Activated CD4-positive, alpha-beta T cell treated with anti-CD3 and anti-CD28 coated beads, Interleukin-10, Interleukin-2, amounts not matched to agents 100 ng/mL and 50 ng/mL, durations not matched to agents 16 hours and 8 hours (primary cell): ENCODE data around the gene POLR3E.
"Not testable (repeated sequence)": the region's sequence is repeated elsewhere in the genome, so short reads cannot be mapped to it uniquely, and the experiment has no call there.

Experiments used
- DNase-seq: peaks from one replicate; pipeline ENCODE4 v3.0.0-alpha.2; 2020

POLR3E gene

GRCh38 chr16:22293137-22294106 is 3.8 kb upstream of the POLR3E start:
- no peak for DNase-seq

DNA sequence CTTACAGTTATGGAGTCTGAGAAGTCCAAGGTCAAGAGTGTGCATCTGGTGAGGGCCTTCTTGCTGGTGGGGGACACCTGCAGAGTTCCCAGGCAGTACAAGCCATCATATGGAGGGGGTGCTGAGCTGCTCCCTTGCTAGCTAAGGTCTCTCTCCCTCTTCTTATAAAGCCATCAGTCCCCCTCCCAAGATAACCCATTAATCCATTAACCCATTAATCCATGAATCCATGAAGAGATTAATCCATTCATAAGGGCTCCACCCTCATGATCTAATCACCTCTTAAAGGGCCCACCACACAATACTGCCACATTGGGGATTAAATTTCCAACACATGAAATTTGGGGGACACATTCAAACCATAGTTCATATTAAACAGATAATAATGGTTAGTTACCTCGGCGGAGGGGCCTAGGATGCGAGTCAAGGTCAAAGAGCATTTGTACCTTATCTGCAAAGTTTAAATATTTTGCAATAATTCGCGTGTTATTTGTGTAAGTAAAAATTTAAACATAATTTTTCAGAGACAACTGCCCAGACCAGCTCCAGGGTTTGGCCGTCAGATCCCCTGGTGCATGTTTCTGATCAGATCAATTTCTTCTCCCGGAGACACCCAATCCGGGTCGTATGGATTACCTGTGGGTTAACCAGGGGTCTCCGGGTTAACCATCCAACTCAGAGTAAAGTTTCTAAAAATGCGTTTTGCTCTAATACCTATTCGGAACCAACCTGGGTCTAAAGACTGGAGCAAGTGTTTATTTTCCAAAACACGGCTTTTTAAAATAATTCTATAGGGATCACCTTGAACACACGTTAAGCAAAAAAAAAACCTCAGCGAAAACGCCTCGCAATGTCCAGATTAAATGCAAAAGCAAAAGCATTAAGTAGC is 740 bp upstream of the POLR3E start:
- DNase-seq, result no peak

DNA sequence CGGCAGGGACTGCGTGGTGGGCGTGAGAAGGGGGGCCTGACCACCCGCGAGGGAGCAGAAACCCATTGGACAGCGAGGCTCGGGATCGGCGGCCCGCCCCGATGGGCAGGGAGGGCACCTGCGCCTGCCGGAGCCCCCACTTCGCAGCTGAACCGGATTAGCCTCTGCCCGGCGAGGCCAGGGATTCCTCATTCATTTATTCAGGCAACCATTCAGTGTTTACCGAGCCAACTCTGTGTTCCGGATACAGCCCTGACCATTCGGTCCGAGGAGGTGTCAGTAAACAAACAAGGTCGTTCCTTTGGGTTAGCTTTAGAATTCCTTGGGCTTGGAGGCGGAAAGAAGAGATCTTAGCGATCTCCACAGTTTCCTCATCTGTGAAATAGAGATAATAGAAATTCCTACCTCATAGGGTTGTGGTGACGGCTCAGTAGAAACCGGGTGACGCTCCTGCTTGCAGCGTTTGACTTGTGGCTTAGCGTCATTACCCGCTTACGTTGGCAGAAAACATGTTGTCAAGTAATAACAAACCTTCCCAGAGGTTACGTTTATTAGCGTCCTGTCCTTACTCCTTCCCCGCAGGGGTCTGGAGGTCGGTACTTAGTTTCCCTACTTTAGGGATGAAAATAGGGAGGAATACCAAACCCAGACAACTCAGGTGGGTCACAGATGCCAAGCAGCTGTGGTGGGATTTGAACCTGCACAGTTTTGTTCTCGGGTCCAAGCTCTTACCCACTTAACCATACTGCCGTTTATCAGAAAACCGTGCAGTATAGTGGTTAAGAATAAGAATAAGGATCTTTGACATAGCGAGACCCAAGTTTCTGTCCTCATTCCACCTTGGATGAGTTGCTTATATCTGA is 893 bp downstream of the POLR3E start:
- peak; percentile 90 for DNase-seq

- DNase-seq, result no peak
These were observed 1.8 kb downstream of the POLR3E start for GRCh38 chr16:22299036-22299435.

DNA sequence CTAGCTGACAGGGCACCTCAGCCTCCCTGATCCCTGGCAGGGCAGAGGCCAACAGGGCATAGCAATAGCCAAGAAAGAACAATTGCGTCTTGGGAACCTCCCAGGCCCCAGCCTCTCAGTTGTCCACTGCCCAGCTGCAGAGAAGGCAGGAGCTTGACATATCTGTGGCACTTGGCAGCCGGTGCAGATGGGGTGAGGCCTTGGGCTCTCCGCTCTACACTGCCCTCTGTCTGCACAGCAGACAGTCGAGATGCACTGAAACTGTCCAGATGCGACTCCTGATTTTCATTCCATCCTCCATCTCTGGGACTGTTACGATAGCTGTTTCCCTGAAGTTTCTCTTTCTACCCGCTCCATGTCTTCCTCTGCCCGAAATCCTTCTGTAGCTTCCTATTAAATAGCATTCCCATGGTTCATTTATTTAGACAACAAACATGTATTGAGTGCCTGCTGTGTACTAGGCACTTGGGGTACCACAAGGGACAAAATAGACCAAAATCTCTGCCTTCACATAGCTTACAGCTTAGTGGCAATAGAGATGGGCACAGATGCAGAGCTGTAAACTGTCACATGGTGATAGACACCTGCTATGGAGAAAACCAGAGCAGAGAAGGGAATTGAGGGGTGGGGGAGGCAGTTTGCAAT is 3.3 kb downstream of the POLR3E start:
- DNase-seq, result peak; percentile 65

DNA sequence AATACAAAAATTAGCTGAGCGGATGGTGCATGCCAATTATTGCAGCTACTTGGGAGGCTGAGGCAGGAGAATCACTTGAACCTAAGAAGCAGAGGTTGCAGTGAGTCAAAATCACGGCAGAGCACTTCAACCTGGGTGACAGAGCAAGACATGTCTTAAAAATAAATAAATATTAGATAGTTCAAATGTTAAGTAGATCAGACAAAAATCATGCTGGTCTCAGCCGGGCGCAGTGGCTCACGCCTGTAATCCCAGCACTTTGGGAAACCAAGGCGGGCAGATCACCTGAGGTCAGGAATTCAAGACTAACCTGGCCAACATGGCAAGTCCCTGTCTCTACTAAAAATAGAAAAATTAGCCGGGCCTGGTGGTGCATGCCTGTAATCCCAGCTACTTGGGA is 4.2 kb downstream of the POLR3E start:
- not testable (repeated sequence) for DNase-seq

- DNase-seq, result no peak
These were observed 5.7 kb downstream of the POLR3E start for GRCh38 chr16:22302776-22303363.

GRCh38 chr16:22304411-22304810 is 7.2 kb downstream of the POLR3E start:
- no peak for DNase-seq

- DNase-seq, result no peak
These were observed 9.6 kb downstream of the POLR3E start for GRCh38 chr16:22306788-22307187.

DNA sequence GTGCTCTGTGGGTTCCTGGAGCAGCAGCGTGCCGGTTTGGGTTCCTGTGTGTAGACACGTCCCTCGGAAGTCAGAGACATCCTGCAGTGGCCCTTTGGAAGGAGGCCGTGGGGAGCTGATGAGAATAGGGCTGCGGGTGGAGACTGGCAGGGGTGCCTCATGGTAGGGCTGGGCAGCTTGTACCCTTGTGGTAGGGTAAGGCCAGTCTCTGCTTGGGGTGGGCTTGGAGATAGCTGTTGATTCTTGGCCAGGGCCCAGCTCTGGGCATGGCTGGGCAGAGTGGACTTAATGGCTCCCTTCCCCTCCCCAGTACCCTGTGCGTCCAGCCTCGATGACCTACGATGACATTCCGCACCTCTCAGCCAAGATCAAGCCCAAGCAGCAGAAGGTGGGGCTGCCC is 10.6 kb downstream of the POLR3E start:
- no peak for DNase-seq

- no peak for DNase-seq
These were observed 11.8 kb downstream of the POLR3E start for GRCh38 chr16:22308824-22309520.

DNA sequence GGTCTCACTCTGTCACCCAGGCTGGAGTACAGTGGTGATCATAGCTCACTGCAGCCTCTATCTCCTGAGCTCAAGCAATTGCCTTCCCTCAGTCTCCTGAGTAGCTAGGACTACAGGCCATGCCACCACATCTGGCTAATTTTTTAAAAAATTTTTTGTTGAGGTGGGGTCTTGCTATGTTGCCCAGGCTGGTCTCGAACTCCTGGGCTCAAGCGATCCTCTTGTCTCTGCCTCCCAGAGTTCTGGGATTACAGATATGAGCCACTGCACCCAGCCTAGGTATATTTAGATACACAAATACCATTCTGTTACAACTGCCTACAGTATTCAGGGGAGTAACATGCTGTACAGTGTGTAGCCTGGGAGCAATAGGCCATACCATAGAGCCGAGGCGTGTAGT is 14.3 kb downstream of the POLR3E start:
- no peak for DNase-seq

- DNase-seq, result no peak
These were observed 15.9 kb downstream of the POLR3E start for GRCh38 chr16:22312897-22313781.

DNA sequence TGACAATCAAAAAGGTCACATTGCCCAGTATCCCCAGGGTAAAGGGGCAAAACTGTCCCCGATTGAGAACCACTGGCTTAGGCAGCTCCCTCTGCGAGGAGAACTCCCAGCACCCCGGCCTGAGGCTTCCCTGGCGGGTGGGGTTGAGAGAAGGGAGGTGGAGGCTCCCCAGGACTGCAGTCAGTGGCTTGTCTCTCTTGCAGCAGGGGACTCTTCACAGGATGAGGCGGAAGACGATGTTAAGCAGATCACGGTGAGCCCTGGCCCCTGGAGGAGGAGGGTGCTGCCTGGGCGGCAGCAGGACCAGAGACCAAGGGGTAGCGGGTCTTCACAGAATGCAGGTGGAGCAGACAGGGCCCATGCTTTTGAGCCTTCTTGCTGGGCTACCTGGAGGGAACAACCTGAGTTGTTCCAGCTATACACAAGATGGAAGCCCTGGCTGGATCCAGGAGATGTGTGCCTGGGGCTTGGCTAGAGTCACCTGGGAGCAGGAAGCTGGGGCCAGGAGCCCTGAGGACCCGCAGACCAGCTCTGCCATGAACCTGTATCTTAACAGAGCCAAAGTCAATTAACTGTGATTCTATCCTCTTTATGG is 16.8 kb downstream of the POLR3E start:
- DNase-seq, result no peak

DNA sequence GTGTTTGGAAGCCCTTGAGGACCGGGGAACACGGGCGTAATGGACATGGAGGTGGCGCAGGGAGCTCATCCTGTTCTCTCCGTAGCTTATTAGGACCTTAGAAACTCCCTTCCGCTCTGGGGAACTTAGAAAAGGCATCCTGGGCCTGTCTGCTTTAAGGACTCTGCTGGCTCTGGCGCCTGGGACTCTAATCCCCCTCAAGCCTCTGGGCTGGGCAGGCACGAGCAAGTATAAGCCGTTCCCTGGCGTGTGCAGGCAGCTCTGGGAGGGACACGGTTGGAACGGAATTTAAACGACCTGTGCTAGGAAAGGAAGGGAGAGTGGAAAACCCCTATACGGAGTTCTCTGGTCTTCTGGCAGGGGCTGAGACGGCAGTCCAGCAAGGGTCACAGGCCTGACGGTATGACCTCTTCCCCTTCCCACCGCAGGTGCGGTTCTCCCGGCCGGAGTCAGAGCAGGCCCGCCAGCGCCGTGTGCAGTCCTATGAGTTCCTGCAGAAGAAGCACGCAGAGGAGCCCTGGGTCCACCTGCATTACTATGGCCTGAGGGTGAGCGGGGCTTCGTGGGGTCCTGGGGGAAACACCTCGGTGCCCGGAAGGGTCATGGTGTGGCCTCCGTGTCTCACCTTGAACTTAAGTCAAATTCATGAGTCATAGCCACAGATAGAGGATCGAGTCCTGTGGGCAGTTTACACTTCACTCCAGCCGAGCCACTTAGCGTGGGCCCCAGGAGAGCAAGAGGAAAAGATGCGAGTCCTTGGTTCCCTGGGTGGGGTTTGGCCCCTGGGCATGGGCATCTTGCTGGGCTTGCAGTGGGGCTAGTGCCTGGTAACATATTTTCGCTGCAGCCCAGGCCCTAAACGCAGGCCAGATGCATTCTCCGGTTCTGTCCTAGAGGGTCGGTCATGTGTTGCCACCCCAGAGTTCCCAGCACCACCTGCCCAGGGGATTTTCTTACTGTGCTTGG is 17.7 kb downstream of the POLR3E start:
- no peak for DNase-seq

DNA sequence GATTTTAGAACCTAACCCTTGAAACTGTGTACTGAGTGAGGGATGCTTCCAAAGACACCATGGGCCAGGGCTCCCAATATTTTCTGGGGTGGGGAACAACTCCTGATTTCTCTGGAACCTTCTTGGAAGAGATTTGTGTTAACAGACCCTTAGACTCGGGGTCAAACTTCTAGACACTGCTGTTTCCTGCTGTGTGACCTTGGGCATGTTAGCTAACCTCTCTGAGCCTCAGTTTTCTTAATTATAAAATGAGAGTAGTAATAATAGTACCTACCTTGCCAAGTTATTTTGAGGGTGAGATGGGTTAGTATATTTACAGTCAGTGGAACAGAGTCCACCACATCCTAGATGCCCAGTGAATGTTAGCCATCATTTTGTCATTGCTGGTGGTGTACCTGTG is 18.8 kb downstream of the POLR3E start:
- DNase-seq, result no peak

- DNase-seq, result no peak
These were observed 19.2 kb downstream of the POLR3E start for GRCh38 chr16:22316411-22316811.

DNA sequence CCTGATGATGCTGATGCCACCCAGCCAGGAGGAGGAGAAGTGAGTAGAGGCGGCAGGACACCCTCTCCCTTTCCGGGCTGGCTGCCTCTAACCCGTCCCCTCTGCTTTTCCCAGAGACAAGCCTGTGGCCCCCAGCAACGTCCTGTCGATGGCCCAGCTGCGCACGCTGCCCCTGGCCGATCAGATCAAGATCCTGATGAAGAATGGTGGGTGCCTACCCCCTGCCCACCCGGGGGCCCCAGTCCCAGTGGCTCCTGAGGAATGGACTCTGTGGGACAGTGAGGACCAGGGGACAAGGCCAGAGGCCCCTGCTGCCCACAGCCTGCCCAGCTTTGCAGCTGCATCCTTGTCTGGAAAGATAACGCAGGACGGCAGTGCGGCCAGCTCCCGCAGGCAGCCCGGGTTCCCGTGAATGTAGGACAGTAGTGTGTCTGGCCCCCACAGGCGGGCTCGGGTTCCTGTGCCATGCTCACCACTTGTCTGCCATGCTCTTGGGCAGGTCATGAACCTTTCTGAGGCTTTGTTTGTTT is 19.9 kb downstream of the POLR3E start:
- DNase-seq, result no peak
